Measurements from ENCODE around the gene CTAGE15. TPM values are rescaled to one million over a fixed set of nuclear protein-coding genes. Genes with fewer than 3 reads are reported as not detected.

Gene CTAGE15
- 0.09 TPM in 1 of 2 replicates, not detected in the other for total RNA-seq

GRCh38 chr7:143571501-143571900, at the start of gene CTAGE15:
CTAGE15 (plus strand) TSS chr7:143571801; CDS start chr7:143571818, 17 bp downstream.

GRCh38 chr7:143620646-143621045, 49.0 kb downstream of the CTAGE15 start, which contains the start of gene TCAF2:
TCAF2 (plus strand) TSS chr7:143620974.

Other genes starting within 250 kb of the CTAGE15 start
- gene FAM131B, start 209.1 kb upstream of the CTAGE15 start, total RNA-seq: 4.6 and 8.2 TPM in 2 replicates
- 13.6 and 13.7 TPM in 2 replicates for gene ZYX, start 190.5 kb upstream of the CTAGE15 start, total RNA-seq
- 0.09 and 0.16 TPM in 2 replicates for gene EPHA1, start 162.9 kb upstream of the CTAGE15 start, total RNA-seq
- 0.17 TPM in 1 of 2 replicates, not detected in the other for gene TAS2R60, start 128.3 kb upstream of the CTAGE15 start, total RNA-seq
- gene TAS2R41, start 93.9 kb upstream of the CTAGE15 start, total RNA-seq: not detected in 2 replicates
- 0.63 and 0.94 TPM in 2 replicates for gene TCAF2, start 49.2 kb downstream of the CTAGE15 start, total RNA-seq
- under 0.01 and 0.17 TPM in 2 replicates for gene CTAGE6, start 185.9 kb downstream of the CTAGE15 start, total RNA-seq

Data from bronchial smooth muscle cell (primary cell).